ENCODE results near the gene NDUFB7. TPM values are rescaled to one million over a fixed set of nuclear protein-coding genes. Genes with fewer than 3 reads are reported as not detected.
A peak's percentile ranks its signal among the peaks of the same experiment; 100 is the strongest.
"Not testable (repeated sequence)": the region's sequence is repeated elsewhere in the genome, so short reads cannot be mapped to it uniquely, and the experiment has no call there.

Gene NDUFB7
- 340 and 446 TPM in 2 replicates for total RNA-seq (2014; rRNA removed; shearing (Covaris generic))

DNA sequence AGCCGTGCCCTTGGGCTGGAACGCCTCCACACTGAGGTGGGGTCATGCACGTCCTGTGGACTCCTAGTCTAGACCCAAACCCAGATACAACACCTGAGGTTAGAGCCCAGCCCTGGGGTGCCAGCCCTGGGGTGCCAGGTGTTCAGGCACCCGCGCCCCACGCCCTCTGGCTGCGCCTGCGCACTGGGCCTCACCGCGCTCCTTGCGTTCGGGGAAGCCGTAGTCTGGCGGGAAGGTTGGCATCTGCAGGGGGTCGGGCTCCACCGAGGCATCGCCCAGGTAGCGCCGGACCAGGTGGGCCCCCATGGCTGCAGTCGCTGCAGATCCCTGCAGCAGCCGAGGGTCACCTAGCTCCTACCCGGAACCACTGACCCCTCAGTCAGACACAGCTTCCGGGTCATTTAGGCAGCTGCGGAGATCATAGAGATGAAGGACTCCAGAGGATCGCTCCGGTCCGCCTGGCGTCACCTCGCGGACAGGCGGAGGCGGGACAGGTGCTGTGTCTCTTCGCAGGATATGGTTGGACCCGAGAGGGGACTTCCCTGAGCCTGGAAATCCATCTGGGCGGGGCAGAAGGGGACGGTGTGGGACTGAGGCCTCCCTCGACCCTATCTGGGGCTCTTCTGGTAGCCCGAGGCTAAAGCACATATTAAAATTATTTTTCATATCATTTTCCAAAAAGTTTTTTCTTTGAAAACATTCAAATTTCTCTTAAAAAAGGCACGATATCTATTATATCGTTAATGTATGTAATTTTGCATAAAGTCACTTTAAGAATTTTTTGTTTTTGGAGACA is at the start of gene NDUFB7:
Gene NDUFB7 (minus strand): TSS at position 372 of the 796 bp plus-strand sequence. CDS start 66 bp downstream, at position 306.
- DNase-seq (ENCODE audit: low spot score), result peak; percentile 95

DNA sequence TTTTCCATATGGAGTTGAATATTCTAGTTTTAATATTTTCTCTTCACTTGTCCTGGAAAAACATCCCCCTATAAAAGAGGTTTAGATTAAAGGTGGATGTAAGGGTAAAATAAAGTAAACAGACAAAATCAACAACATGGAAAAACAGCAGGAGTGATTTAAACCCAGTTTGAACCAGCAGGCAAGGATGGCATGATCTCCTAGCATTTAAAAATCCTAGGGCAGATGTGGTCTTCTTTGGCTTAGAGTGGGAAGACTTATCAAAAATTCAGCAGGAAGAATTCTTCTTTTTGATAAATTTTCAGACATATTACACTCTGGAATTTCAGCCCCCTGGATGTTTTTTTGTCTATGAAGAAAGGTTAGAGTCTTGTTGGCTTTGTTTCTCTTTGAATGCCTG is 47.5 kb upstream of the NDUFB7 start:
- DNase-seq (ENCODE audit: low spot score), result no peak

DNA sequence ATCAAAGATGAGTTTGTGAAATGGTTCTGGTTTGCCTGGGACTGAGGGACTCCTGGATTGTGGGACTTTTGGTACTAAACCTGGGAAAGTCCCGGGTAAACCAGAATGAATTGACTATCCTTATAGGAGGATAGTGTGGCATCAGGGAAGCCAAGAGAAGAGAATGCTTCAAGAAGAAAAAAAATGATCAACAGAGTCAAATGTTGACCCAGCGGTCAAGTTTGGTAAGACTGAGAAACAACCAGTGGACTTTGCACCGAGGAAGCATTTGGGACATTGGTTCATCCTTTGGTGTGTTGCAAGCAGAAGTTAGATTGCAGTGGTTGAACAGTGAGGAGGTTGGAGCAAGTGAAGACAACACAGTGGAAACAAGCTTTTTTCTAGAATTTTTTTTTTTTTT is 44.5 kb upstream of the NDUFB7 start:
- no peak for DNase-seq (ENCODE audit: low spot score)

DNA sequence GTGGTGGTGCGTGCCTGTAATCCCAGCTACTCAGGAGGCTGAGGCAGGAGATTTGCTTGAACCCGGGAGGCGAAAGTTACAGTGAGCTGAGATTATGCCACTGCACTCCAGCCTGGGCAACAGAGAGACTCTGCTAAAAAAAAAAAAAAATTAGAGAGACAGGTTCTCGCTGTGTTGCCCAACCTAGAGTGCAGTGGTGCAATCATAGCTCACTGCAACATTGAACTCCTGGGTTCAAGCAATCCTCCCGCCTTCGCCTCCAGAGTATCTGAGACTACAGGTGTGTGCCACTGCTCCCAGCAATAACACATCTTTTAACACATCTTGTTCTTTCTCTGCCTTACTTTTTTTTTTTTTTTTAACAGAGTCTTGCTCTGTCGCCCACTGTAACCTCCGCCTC is 43.8 kb upstream of the NDUFB7 start:
- no peak for DNase-seq (ENCODE audit: low spot score)

DNA sequence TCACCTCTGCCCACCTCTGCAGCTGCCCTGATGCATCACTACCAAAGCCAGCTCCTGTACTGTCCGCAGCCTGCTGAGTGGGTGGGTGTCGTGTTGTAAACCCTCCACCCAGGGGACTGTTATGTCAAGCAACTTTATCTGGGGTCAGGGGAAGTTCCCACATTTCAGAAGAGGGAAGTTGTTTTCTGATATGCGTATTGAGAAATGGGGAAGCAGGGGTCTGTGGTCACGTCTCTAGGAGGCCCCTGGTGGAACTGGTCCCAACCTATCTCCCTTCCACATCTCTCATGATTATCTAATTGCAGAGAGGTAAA is 42.2 kb upstream of the NDUFB7 start:
- DNase-seq (ENCODE audit: low spot score), result no peak

DNA sequence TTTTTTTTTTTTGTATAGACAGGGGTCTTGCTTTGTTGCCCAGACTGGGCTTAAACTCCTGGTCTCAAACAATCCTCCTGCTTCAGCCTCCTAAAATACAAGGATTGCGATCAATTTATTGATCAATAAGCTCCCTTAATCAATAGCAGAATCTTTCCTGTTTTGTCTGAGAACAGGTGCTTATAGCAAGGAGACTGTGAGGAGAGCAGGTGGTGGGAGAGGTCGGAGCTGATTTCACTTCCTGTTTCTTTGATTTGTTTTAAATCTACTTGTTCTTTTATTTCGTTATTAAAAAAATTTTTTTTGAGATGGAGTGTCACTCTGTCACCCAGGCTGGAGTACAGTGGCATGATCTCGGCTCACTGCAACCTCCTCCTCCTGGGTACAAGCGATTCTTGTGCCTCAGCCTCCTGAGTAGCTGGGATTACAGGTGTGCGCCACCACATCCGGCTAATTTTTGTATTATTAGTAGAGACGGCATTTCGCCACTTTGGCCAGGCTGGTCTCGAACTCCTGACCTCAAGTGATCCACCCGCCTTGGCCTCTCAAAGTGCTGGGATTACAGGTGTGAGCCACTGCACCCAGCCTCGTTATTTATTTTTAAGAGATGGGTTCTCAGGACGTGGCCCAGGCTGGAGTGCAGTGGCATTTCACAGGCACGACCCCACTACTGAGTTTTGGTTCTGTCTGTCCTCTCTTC is 41.7 kb upstream of the NDUFB7 start:
- not testable (repeated sequence) for DNase-seq (ENCODE audit: low spot score)

DNA sequence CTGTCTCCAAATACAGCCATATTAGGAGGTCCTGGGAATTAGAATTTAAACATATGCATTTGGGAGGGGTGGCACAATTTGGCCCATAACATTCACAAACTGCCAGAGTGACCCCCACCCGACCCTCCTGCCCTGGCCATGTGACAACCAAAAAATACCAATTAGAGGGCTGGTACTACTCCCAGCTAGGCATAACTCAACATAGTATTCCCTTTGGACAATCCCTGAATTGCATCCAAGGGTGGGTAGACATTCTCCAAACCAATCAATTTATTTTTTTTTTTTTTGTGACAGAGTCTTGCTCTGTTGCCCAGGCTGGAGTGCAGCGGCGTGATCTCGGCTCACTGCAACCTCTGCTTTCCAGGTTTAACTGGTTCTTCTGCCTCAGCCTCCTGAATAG is 40.8 kb upstream of the NDUFB7 start:
- no peak for DNase-seq (ENCODE audit: low spot score)

DNA sequence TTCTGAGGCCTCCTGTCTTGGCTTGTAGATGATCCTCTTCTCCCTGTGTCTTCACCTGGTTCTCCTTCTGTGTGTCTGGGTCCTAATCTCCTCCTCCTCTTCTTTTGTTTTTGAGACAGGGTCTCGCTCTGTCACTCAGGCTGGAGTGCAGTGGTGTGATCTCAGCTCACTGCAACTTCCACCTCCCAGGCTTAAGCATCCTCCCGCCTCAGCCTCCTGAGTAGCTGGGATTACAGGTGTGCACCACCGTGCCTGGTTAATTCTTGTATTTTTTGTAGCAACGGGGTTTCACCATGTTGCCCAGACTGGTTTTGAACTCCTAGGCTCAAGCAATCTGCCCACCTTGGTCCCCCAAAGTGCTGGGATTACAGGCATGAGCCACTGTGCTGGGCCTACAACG is 40.4 kb upstream of the NDUFB7 start:
- DNase-seq (ENCODE audit: low spot score), result not testable (repeated sequence)

DNA sequence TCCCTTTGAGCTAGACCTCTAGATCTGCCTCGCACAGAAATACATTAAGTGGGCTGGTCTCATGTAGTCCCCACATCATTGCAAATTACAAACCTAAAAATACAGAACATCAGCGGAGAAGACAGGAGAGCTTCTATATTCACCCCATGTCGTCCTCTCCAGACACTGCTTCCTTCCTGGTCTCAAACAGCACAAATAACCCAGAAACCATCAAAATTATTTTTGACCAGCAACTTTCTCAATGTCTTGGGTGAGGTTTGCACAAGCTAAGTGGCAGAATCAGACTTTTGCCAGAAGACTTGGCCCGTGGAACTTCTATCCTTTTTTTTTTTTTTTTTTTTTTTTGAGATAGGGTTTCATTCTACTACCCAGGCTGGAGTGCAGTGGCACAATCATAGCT is 39.2 kb upstream of the NDUFB7 start:
- DNase-seq (ENCODE audit: low spot score), result no peak

DNA sequence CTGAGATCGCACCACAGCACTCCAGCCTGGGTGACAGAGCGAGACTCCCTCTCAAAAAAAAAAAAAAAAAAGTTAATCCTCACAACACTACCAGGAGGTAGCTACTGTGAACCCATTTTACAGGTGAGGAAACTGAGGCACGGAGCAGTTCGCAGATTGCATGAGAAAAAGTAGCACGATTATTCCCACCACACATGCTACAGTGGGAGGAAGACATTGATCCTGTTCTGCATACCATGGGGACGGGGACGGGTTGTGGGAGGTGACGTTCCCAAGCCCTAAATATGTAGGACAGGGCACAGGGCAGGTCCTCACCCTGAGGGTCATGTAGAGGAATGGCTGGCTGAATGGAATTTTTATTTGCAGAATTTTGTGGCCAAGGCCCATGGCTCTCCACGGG is 34.8 kb upstream of the NDUFB7 start:
- DNase-seq (ENCODE audit: low spot score), result no peak

DNA sequence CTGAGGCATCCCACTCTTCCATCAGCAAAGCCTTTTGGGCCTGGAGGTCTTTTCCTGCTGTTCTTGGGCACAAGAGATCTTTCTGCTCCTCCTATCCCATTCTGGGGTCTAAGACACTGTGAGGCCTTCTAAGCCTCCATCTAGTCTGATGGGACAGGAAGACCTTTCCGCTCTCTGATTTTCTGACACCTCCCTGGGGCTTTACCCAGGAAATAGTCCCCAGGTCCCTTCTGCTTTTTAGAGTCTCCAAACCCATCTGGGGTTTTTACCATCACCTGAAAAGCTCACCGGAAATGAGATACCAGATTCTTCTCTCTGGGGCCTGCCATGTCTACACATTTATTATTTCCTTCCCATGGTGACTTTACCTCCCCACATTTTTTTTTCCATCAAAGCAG is 32.1 kb upstream of the NDUFB7 start:
- DNase-seq (ENCODE audit: low spot score), result no peak

DNA sequence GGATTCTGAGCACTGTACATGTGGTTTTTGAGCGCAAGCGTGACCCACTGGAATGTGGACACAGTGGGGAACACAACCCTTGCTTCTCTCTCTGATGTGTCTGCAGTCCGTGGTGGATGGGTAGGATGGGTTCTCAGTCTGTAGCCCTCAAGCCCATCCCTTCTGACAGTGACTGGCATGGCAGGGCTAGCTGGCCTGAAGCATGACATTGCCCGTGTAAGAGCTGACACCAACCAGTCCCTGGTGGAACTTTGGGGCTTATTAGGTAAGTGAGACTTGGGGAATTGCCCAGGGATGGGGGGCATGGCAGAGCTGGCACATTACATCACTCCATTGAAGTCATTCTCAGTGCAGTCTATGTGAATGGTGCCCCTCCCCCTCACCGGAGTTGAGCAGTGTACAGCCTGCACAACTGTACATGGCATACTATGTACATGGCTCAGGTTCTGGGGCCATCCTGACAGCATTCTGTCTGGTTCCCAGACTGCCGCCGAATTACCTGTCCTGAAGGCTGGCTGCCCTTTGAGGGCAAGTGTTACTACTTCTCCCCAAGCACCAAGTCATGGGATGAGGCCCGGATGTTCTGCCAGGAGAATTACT is 27.8 kb upstream of the NDUFB7 start:
- DNase-seq (ENCODE audit: low spot score), result no peak

DNA sequence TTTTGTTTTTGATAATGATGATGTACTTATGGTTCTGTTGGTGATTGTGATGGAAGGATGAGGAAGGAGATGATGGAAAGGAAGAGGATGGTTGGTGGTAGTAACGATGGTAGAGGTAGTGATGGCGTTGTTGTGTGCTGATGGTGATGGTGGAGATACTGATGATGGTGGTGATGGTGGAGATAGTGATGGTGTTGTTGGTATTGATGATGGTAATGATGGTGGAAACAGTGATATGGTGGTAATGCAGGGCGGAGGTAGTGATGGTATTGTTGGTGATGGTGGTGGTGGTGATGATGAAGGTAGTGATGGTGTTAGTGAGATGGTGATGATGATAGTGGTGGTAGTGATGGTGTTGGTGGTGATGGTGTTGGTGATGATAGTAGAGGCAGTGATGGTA is 23.7 kb upstream of the NDUFB7 start:
- no peak for DNase-seq (ENCODE audit: low spot score)

DNA sequence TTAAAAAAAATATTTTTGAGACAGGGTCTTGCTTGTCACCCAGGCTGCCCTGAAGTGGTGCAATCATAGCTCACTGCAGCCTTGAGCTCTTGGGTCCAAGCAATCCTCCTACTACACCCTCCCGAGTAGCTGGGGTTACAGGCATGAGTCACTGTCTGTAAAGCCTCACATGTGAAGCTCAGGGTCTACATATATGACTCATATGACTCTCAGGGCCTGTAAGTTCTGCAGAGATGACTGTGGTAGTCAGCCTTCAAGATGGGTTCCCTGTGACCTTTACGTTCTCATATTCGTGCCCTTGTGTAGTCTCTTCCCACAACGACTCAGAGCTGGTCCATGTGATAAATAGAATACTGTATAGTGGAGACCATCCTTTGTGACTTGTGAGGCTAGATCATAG is 17.6 kb upstream of the NDUFB7 start:
- DNase-seq (ENCODE audit: low spot score), result not testable (repeated sequence)

DNA sequence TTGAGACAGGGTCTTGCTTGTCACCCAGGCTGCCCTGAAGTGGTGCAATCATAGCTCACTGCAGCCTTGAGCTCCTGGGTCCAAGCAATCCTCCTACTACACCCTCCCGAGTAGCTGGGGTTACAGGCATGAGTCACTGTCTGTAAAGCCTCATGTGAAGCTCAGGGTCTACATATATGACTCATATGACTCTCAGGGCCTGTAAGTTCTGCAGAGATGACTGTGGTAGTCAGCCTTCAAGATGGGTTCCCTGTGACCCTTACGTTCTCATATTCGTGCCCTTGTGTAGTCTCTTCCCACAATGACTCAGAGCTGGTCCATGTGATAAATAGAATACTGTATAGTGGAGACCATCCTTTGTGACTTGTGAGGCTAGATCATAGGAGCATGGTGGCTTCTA is 13.3 kb upstream of the NDUFB7 start:
- DNase-seq (ENCODE audit: low spot score), result peak; percentile 39

DNA sequence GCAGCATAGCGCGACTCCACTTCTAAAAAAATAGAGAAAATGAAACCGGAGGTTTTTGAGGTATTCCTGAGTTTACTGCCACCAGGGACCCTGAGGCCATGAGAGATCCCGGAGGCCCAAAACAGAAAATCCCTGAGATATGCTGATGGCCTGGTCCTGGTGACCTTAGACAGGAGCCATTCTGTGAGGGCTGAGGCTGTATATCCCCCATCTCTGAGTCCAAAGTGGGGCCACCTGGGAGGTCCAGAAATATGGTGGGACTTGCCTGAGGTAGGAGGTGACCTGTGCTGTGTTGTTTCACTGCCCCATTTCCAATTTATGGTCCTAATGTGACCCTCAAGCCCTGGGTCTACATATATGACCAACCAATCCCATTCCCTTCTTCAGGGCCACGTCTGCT is 12.5 kb upstream of the NDUFB7 start:
- DNase-seq (ENCODE audit: low spot score), result not testable (repeated sequence)

DNA sequence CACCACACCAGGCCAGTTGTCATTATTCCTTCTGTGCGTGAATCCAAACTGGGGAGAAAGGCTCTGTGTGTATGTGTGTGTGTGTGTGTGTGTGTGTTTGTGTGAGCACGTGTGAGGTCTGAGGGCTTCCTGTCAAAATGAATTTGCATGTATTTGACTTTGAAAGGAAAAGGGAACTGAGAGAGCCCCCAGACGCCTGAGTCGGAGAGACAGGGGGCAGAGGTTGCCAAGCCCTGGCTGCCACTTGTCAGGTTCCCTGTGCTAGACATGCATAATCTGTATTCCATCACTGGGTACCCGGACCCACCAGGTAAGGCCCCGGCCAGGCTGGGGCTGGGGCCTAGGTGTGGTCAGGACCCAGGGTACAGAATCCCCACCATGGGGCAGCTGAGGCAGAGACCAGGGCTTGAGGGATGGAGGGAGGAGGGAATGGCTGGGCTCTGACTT is 11.1 kb upstream of the NDUFB7 start, which contains the start of gene CLEC17A:
Gene CLEC17A (plus strand): TSS at position 191 of the 447 bp plus-strand sequence. CDS start 77 bp downstream, at position 268.
- no peak for DNase-seq (ENCODE audit: low spot score)

DNA sequence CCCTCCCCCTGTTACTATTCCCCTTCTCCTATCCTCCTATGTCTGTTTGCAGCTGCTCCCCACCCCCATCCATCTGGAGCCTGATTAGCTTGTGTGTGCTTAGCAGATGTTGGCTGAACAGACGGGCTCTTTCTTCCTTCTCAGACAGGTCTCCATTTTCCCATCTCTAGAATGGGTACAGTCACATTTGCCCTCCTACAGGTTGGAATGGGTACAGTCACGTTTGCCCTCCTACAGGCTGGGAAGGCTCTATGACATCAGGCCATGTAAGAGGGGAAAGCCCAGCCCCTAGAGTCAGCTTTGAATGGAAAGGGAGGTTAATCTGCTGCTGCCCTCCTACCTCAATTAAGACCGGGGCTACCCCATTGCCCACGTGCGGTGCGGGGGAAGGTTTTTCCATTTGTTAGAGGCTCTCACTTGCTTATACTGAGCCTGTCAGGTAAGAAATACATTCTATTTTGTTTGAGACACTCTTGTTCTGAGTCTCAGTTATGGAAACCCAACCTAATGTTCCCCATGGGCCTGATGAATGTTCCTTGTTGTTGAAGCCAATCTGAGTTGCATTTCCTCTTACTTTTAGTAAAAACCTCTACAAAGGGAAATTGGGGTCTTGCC is 8.9 kb upstream of the NDUFB7 start:
- no peak for DNase-seq (ENCODE audit: low spot score)

DNA sequence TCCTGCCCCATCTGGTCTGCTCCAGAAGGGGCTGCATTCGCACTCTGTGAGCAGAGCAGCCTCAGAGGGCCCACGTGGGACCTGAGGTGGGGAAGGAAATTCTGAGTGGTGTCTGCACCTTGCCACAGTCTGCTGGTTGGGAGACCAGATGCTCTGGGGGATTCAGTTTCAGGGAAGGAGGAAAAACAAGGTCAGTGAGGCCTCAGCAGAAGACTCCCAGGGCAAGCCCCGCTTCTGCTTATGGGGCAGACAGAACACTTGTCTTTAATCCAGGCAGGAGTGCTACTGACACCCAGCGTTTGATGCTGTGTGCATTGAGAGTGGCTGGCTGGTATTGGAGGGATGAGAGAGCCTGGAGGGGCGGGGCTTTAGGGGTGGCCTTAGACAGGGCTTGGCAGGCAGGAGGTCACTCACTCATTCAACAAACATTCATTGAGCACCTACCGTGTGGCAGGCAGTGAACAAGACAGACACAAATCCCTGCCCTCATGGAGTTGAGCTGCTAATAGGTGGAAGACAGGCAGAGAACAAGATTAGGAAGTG is 6.1 kb upstream of the NDUFB7 start:
- no peak for DNase-seq (ENCODE audit: low spot score)

DNA sequence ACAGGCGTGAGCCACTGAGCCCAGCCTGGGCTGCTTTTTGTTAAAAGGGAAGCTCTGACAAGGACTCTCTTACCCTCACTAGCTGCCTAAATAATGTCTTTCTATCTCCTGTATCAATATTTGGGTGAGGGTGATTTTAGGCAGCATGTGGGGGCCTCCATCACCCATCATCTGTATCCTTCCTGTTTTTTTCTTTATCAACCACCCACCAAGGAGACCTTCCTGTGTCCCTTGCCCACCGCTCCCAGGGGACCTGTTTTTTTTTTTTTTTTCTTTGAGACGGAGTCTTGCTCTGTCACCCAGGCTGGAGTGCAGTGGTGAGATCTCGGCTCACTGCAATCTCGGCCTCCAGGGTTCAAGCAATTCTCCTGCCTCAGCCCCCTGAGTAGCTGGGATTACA is 5.4 kb upstream of the NDUFB7 start:
- no peak for DNase-seq (ENCODE audit: low spot score)

DNA sequence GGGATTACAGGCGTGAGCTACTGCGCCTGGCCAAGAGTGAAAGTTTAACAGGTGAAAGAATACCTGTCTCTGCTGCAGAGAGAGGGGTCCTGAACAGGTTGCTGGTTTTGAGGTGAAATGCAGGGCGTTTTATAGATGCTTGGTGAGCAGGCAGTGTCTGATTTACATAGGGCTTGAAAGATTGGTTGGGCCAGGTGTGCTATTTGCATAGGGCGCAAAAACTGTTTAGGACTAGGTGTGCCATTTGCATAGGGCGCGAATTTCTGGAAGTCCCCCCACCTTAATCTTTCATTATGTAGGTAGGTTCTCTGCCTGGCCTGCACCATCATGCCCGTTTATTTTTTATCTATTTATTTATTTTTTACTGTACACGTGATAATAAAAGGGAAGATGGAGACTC is 4.5 kb upstream of the NDUFB7 start:
- no peak for DNase-seq (ENCODE audit: low spot score)

DNA sequence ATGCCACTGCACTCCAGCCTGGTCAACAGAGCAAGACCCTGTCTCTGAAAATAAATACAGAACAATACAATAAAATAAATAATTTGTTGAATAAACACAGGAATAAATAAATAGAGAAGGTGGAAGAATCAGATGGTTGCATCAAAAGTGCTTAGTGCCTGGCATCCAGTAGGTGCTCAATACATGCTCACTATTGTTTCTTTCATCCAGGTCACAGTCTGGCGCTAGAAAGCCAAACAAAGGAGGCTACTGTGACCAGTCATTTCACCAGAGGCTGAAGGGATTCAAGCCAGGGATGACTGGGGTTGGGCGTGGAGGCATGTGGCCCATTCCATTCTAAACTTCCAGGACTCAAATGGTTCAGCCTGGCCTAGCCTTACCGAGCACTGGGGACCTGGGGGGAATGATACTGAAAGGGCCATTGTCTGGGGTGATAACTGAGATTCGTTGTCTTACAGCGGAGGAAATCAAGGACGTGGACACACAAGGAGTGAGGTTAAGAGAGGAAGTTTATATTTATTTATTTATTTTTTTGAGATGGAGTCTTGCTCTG is 3.6 kb upstream of the NDUFB7 start:
- no peak for DNase-seq (ENCODE audit: low spot score)

Measured in A172 (cell line).